IPS-15b (cell line): ENCODE data around the gene PADI1.

Source experiments
- H3K27me3 ChIP-seq: one replicate; pipeline ENCODE4 v1.6.1; 2013; ENCODE audit warnings: low read length; ENCODE audit not compliant: control insufficient read depth, insufficient read depth
- H3K36me3 ChIP-seq: one replicate; pipeline ENCODE4 v1.6.1; 2013; ENCODE audit warnings: low read length; ENCODE audit not compliant: control insufficient read depth, insufficient read depth
- H3K4me1 ChIP-seq: one replicate; pipeline ENCODE4 v1.6.1; 2013; ENCODE audit warnings: mild to moderate bottlenecking, low read length; ENCODE audit not compliant: control insufficient read depth, insufficient read depth
- H3K4me3 ChIP-seq: one replicate; pipeline ENCODE4 v1.5.1; 2013; ENCODE audit warnings: low read depth, low read length
- H3K9ac ChIP-seq: one replicate; pipeline ENCODE4 v1.6.1; 2013; ENCODE audit warnings: low read depth, mild to moderate bottlenecking, low read length
- H3K9me3 ChIP-seq: one replicate; pipeline ENCODE4 v1.6.1; 2013; ENCODE audit warnings: mild to moderate bottlenecking, low read length; ENCODE audit not compliant: control insufficient read depth, insufficient read depth

The PADI1 gene

GRCh38 chr1:17258116-17258757 lies 53.3 kb downstream of the PADI1 start:
- Histone ChIP-seq H3K9me3 (no peaks in the 10 kb centered on the region), H3K36me3 (no peaks in the 10 kb centered on the region), H3K4me1 (no peaks in the 10 kb centered on the region), H3K27me3 (no peaks in the 10 kb centered on the region), H3K4me3 (no peak overlapping the region), H3K9ac (no peak overlapping the region)

GRCh38 chr1:17258758-17259130 lies 53.8 kb downstream of the PADI1 start:
- H3K9me3 ChIP-seq, result no peaks in the 10 kb centered on the region

GRCh38 chr1:17259233-17259873 lies 54.4 kb downstream of the PADI1 start:
- Histone ChIP-seq H3K9ac (no peak overlapping the region), H3K4me1 (no peaks in the 10 kb centered on the region), H3K27me3 (no peaks in the 10 kb centered on the region), H3K4me3 (no peak overlapping the region), H3K9me3 (no peaks in the 10 kb centered on the region), H3K36me3 (no peaks in the 10 kb centered on the region)

More at GRCh38 chr1:17258758-17259130, 53.8 kb downstream of the PADI1 start:
- H3K4me1 ChIP-seq, result no peaks in the 10 kb centered on the region
- no peaks in the 10 kb centered on the region for H3K27me3 ChIP-seq
- H3K9ac ChIP-seq, result no peak overlapping the region
- H3K36me3 ChIP-seq, result no peaks in the 10 kb centered on the region
- no peak overlapping the region for H3K4me3 ChIP-seq

- no peaks in the 10 kb centered on the region for H3K4me1 ChIP-seq
These were observed 55.3 kb downstream of the PADI1 start for GRCh38 chr1:17260264-17260663.

GRCh38 chr1:17260738-17261137 lies 55.8 kb downstream of the PADI1 start:
- Histone ChIP-seq H3K9ac (no peak overlapping the region), H3K36me3 (no peaks in the 10 kb centered on the region), H3K4me1 (no peaks in the 10 kb centered on the region), H3K9me3 (no peaks in the 10 kb centered on the region), H3K4me3 (no peak overlapping the region), H3K27me3 (no peaks in the 10 kb centered on the region)

More at GRCh38 chr1:17260264-17260663, 55.3 kb downstream of the PADI1 start:
- no peak overlapping the region for H3K4me3 ChIP-seq
- no peaks in the 10 kb centered on the region for H3K27me3 ChIP-seq
- H3K9ac ChIP-seq, result no peak overlapping the region
- H3K36me3 ChIP-seq, result no peaks in the 10 kb centered on the region
- H3K9me3 ChIP-seq, result no peaks in the 10 kb centered on the region

- Histone ChIP-seq H3K36me3 (no peaks in the 10 kb centered on the region), H3K9me3 (no peaks in the 10 kb centered on the region), H3K9ac (no peak overlapping the region), H3K4me3 (no peak overlapping the region), H3K4me1 (no peaks in the 10 kb centered on the region), H3K27me3 (no peaks in the 10 kb centered on the region)
These were observed 59.0 kb downstream of the PADI1 start for GRCh38 chr1:17263936-17264335.

GRCh38 chr1:17264470-17264869 lies 59.5 kb downstream of the PADI1 start:
- no peaks in the 10 kb centered on the region for H3K9me3 ChIP-seq
- no peaks in the 10 kb centered on the region for H3K36me3 ChIP-seq
- H3K4me3 ChIP-seq, result no peak overlapping the region
- no peaks in the 10 kb centered on the region for H3K4me1 ChIP-seq
- no peak overlapping the region for H3K9ac ChIP-seq
- no peaks in the 10 kb centered on the region for H3K27me3 ChIP-seq

GRCh38 chr1:17265162-17265561 lies 60.2 kb downstream of the PADI1 start:
- no peak overlapping the region for H3K9ac ChIP-seq
- H3K27me3 ChIP-seq, result no peaks in the 10 kb centered on the region
- no peaks in the 10 kb centered on the region for H3K36me3 ChIP-seq
- no peaks in the 10 kb centered on the region for H3K4me1 ChIP-seq
- no peak overlapping the region for H3K4me3 ChIP-seq
- no peaks in the 10 kb centered on the region for H3K9me3 ChIP-seq

- Histone ChIP-seq H3K27me3 (no peaks in the 10 kb centered on the region), H3K36me3 (no peaks in the 10 kb centered on the region), H3K4me1 (no peaks in the 10 kb centered on the region), H3K9me3 (no peaks in the 10 kb centered on the region), H3K9ac (no peak overlapping the region), H3K4me3 (no peak overlapping the region)
These were observed 61.0 kb downstream of the PADI1 start for GRCh38 chr1:17265950-17266349.

- H3K27me3 ChIP-seq, result no peaks in the 10 kb centered on the region
- H3K4me3 ChIP-seq, result no peak overlapping the region
- H3K4me1 ChIP-seq, result no peaks in the 10 kb centered on the region
- H3K36me3 ChIP-seq, result no peaks in the 10 kb centered on the region
- no peaks in the 10 kb centered on the region for H3K9me3 ChIP-seq
- no peak overlapping the region for H3K9ac ChIP-seq
These were observed 66.2 kb downstream of the PADI1 start for GRCh38 chr1:17270891-17271765.

- H3K27me3 ChIP-seq, result no peaks in the 10 kb centered on the region
- no peaks in the 10 kb centered on the region for H3K4me1 ChIP-seq
- H3K4me3 ChIP-seq, result no peak overlapping the region
- H3K9ac ChIP-seq, result no peak overlapping the region
- no peaks in the 10 kb centered on the region for H3K9me3 ChIP-seq
- no peaks in the 10 kb centered on the region for H3K36me3 ChIP-seq
These were observed 67.1 kb downstream of the PADI1 start for GRCh38 chr1:17272066-17272465.
